Measurements from ENCODE around the gene TANC1.
"Not testable (repeated sequence)": the region's sequence is repeated elsewhere in the genome, so short reads cannot be mapped to it uniquely, and the experiment has no call there.

TANC1 gene

GRCh38 chr2:159032580-159032979 is 64.1 kb downstream of the TANC1 start:
- no peak for DNase-seq

- no peak for DNase-seq
Measured at GRCh38 chr2:159034713-159035112, 66.3 kb downstream of the TANC1 start.

GRCh38 chr2:159035790-159036411 is 67.5 kb downstream of the TANC1 start:
- peak; percentile 9 for DNase-seq

- not testable (repeated sequence) for DNase-seq
Measured at GRCh38 chr2:159036461-159036860, 68.0 kb downstream of the TANC1 start.

- not testable (repeated sequence) for DNase-seq
Measured at GRCh38 chr2:159041328-159041727, 72.9 kb downstream of the TANC1 start.

- no peak for DNase-seq
Measured at GRCh38 chr2:159042115-159042850, 73.8 kb downstream of the TANC1 start.

GRCh38 chr2:159043710-159044109 is 75.3 kb downstream of the TANC1 start:
- DNase-seq = no peak

- DNase-seq = no peak
Measured at GRCh38 chr2:159044804-159045286, 76.4 kb downstream of the TANC1 start.

GRCh38 chr2:159045545-159046454 is 77.4 kb downstream of the TANC1 start:
- no peak for DNase-seq

- no peak for DNase-seq
Measured at GRCh38 chr2:159046966-159047365, 78.5 kb downstream of the TANC1 start.

GRCh38 chr2:159050426-159050825 is 82.0 kb downstream of the TANC1 start:
- DNase-seq = no peak

GRCh38 chr2:159051133-159051532 is 82.7 kb downstream of the TANC1 start:
- no peak for DNase-seq

GRCh38 chr2:159051661-159052060 is 83.2 kb downstream of the TANC1 start:
- DNase-seq = no peak

- peak; percentile 65 for DNase-seq
Measured at GRCh38 chr2:159052157-159052601, 83.7 kb downstream of the TANC1 start.

GRCh38 chr2:159053161-159054031 is 85.0 kb downstream of the TANC1 start:
- no peak for DNase-seq

- no peak for DNase-seq
Measured at GRCh38 chr2:159054032-159054334, 85.5 kb downstream of the TANC1 start.

- no peak for DNase-seq
Measured at GRCh38 chr2:159054985-159055384, 86.5 kb downstream of the TANC1 start.

- no peak for DNase-seq
Measured at GRCh38 chr2:159060518-159060917, 92.1 kb downstream of the TANC1 start.

- DNase-seq = no peak
Measured at GRCh38 chr2:159063677-159064076, 95.2 kb downstream of the TANC1 start.

- no peak for DNase-seq
Measured at GRCh38 chr2:159064446-159065301, 96.2 kb downstream of the TANC1 start.

- no peak for DNase-seq
Measured at GRCh38 chr2:159065313-159065712, 96.9 kb downstream of the TANC1 start.

- DNase-seq = no peak
Measured at GRCh38 chr2:159065891-159066290, 97.5 kb downstream of the TANC1 start.

All from OCI-M1 (cell line).